Small intestine (tissue), 7 donors: ENCODE measurements around the gene UBE2V1. TPM values are rescaled to one million over a fixed set of nuclear protein-coding genes. Genes with fewer than 3 reads are reported as not detected.

ENCODE experiments used
- DNase-seq, 2 donors: peaks; one replicate each; pipeline versions ENCODE4 v3.0.0 to v3.0.0-alpha.2; 2013
- FAIRE-seq: peaks from 2 replicates; lab custom pipeline; 2012; peaks lifted over from hg19 to GRCh38; lab: Jason Lieb, UNC
- H3K27ac ChIP-seq, 3 donors: one replicate each; pipeline ENCODE4 v1.5.1; 2013; ENCODE audit warnings: low read length in 2 of 3, mild to moderate bottlenecking in 2 of 3, control low read depth in 1 of 3, inconsistent platforms in 1 of 3, low read depth in 1 of 3, moderate library complexity in 1 of 3
- H3K27me3 ChIP-seq, 3 donors: one replicate each; pipeline ENCODE4 v1.6.1; 2013; ENCODE audit warnings: low read length in 3 of 3, inconsistent platforms in 1 of 3; ENCODE audit not compliant: control insufficient read depth in 3 of 3, insufficient read depth in 3 of 3
- H3K36me3 ChIP-seq, 3 donors: one replicate each; pipeline ENCODE4 v1.6.1; 2013; ENCODE audit warnings: low read length in 3 of 3, inconsistent platforms in 1 of 3, low read depth in 1 of 3, mild to moderate bottlenecking in 1 of 3, moderate library complexity in 1 of 3; ENCODE audit not compliant: control insufficient read depth in 3 of 3, insufficient read depth in 2 of 3
- H3K4me1 ChIP-seq, 3 donors: one replicate each; pipeline ENCODE4 v1.6.1; 2013; ENCODE audit warnings: low read length in 2 of 3, inconsistent platforms in 1 of 3, low read depth in 1 of 3, mild to moderate bottlenecking in 1 of 3, moderate library complexity in 1 of 3; ENCODE audit not compliant: control insufficient read depth in 3 of 3, insufficient read depth in 2 of 3
- H3K4me3 ChIP-seq, 3 donors: one replicate each; pipeline ENCODE4 v1.5.1; 2013; ENCODE audit warnings: low read length in 3 of 3, control low read depth in 1 of 3, inconsistent platforms in 1 of 3, low read depth in 1 of 3, mild to moderate bottlenecking in 1 of 3, moderate library complexity in 1 of 3
- H3K9me3 ChIP-seq, 2 donors: one replicate each; pipeline ENCODE4 v1.6.1; 2013; ENCODE audit warnings: low read depth in 1 of 2, low read length in 1 of 2; ENCODE audit not compliant: control insufficient read depth in 2 of 2, insufficient read depth in 1 of 2
- WGBS, 3 donors: extraction: QIAGEN DNeasy Blood & Tissue Kit; methylation state at CpG; one replicate each; pipeline ENCODE4 v1.1.7; 2013; 5-methylcytosine and 5-hydroxymethylcytosine counted together
- polyA plus RNA-seq, 4 donors: library from polyadenylated mRNA; stranded (reverse) in 3 of 4; unstranded in 1 of 4; fragments of 200-250 nt in 3 of 4; fragments of 120-200 nt in 1 of 4; gene quantifications; one replicate each; pipeline versions ENCODE4 v1.2.1 to v1.2.3, GENCODE V29; 2013
- donor health status: healthy with polysubstance abuse.
- donor health status: control.
- donor health status: control.
- donor health status: Bipolar disorder and iron deficiency.
- donor health status: healthy.

The UBE2V1 gene
- polyA plus RNA-seq, 4 donors = 72.7 to 123 (median 80.4) TPM

- no peak for FAIRE-seq
Measured at GRCh38 chr20:50037575-50037974, 75.4 kb downstream of the UBE2V1 start.

GRCh38 chr20:50037123-50037522, 75.8 kb downstream of the UBE2V1 start:
- H3K4me1 ChIP-seq = peaks cover 0 to 18% (median 0%) of the 10 kb centered on the region in 3 donors
- DNase-seq (no peak), FAIRE-seq (no peak)
- no peaks in the 10 kb centered on the region for H3K27me3 ChIP-seq
- no peaks in the 10 kb centered on the region for H3K36me3 ChIP-seq
- 59 to 74% (median 69%) methylated on average over 3 of the region's 3 CpGs for WGBS, 3 donors
- no peak overlapping the region for H3K4me3 ChIP-seq
- H3K27ac ChIP-seq = no peak overlapping the region
- no peaks in the 10 kb centered on the region for H3K9me3 ChIP-seq

More at GRCh38 chr20:50037575-50037974, 75.4 kb downstream of the UBE2V1 start:
- no peaks in the 10 kb centered on the region for H3K36me3 ChIP-seq
- peaks cover 0 to 18% (median 0%) of the 10 kb centered on the region in 3 donors for H3K4me1 ChIP-seq
- no peaks in the 10 kb centered on the region for H3K27me3 ChIP-seq
- H3K27ac ChIP-seq = no peak overlapping the region
- WGBS, 3 donors = 85 to 88% (median 88%) methylated on average over 7 of the region's 7 CpGs
- no peak for DNase-seq
- H3K9me3 ChIP-seq = no peaks in the 10 kb centered on the region
- H3K4me3 ChIP-seq = no peak overlapping the region

- Histone ChIP-seq H3K4me3 (no peak overlapping the region), H3K9me3 (no peaks in the 10 kb centered on the region), H3K27me3 (no peaks in the 10 kb centered on the region), H3K27ac (no peak overlapping the region), H3K36me3 (no peaks in the 10 kb centered on the region), H3K4me1 (peaks cover 0 to 18% (median 0%) of the 10 kb centered on the region in 3 donors)
- 72 to 86% (median 76%) methylated on average over 3 of the region's 3 CpGs for WGBS, 3 donors
- DNase-seq (no peak), FAIRE-seq (no peak)
Measured at GRCh38 chr20:50036703-50037102, 76.2 kb downstream of the UBE2V1 start.

GRCh38 chr20:50034567-50035180, 78.3 kb downstream of the UBE2V1 start:
- no peaks in the 10 kb centered on the region for H3K36me3 ChIP-seq
- no peak overlapping the region for H3K27ac ChIP-seq
- WGBS, 3 donors = 81 to 87% (median 84%) methylated on average over 9 of the region's 9 CpGs
- no peaks in the 10 kb centered on the region for H3K9me3 ChIP-seq
- peaks cover 0 to 27% (median 0%) of the 10 kb centered on the region in 3 donors for H3K4me1 ChIP-seq
- no peaks in the 10 kb centered on the region for H3K27me3 ChIP-seq
- no peak overlapping the region for H3K4me3 ChIP-seq
- FAIRE-seq (no peak), DNase-seq (no peak)

- H3K4me1 ChIP-seq = peaks cover 0 to 30% (median 0%) of the 10 kb centered on the region in 3 donors
Measured at GRCh38 chr20:50032955-50033666, 79.8 kb downstream of the UBE2V1 start.

More at GRCh38 chr20:50032955-50033666, 79.8 kb downstream of the UBE2V1 start:
- Histone ChIP-seq H3K9me3 (no peaks in the 10 kb centered on the region), H3K27ac (peak overlapping the region in 1 of 3 donors; percentile 67), H3K4me3 (no peak overlapping the region), H3K27me3 (no peaks in the 10 kb centered on the region), H3K36me3 (no peaks in the 10 kb centered on the region)
- WGBS, 3 donors = 91 to 93% (median 93%) methylated on average over 9 of the region's 9 CpGs
- FAIRE-seq (no peak), DNase-seq (no peak)

Other genes with a start within 250 kb of the UBE2V1 start
- 10 to 100 TPM in 2 of 4 donors, 1 to 10 TPM in 2; 8.6 to 15.1 (median 10.4) TPM for gene SPATA2, start 197.6 kb downstream of the UBE2V1 start, polyA plus RNA-seq
- 100 to 1,000 TPM in 1 of 4 donors, 10 to 100 TPM in 3; 51.2 to 118 (median 68.4) TPM for gene RNF114, start 176.8 kb downstream of the UBE2V1 start, polyA plus RNA-seq
- gene SNAI1, start 130.2 kb downstream of the UBE2V1 start, polyA plus RNA-seq = 1 to 10 TPM in 3 of 4 donors, not detected in 1; 1.1 to 7.8 (median 6.9) TPM
- gene PEDS1, start 40.6 kb upstream of the UBE2V1 start, polyA plus RNA-seq = 10 to 100 TPM; 16.8 to 33.5 (median 19.4) TPM
- 10 to 100 TPM in 3 of 4 donors, 1 to 10 TPM in 1; 7.6 to 26.0 (median 20.4) TPM for gene CEBPB, start 77.7 kb upstream of the UBE2V1 start, polyA plus RNA-seq